ENCODE measurements around the gene NUP37. TPM values are rescaled to one million over a fixed set of nuclear protein-coding genes. Genes with fewer than 3 reads are reported as not detected.

NUP37 gene
- total and polyA plus RNA-seq, 2 of the 13 experiments (the other 11 are each of a cell fraction or from before 2014, with no cell fraction given) = 50.6 to 80.1 TPM

GRCh38 chr12:102043928-102044327, 76.0 kb downstream of the NUP37 start:
- Histone ChIP-seq H2AFZ (ENCODE audit: low read length) (no peak overlapping the region), H3K9ac (ENCODE audit: insufficient read depth, low read depth, low read length) (no peak overlapping the region), H3K4me1 (ENCODE audit: insufficient read depth, low read length) (no peaks in the 10 kb centered on the region), H3K36me3 (replicated peaks in 1 of 2; ENCODE audit: control insufficient read depth in 1 of 2, insufficient read depth in 2 of 2, low read length in 2 of 2) (peaks cover 3 to 7% of the 10 kb centered on the region in 2 experiments; a peak in 4 of 5 replicates), H4K20me1 (ENCODE audit: insufficient read depth, low read length) (no peaks in the 10 kb centered on the region), H3K27me3 (ENCODE audit: control insufficient read depth in 1 of 2, insufficient read depth in 2 of 2, low read length in 2 of 2) (no peaks in the 10 kb centered on the region), H3K9me3 (ENCODE audit: low read length) (no peaks in the 10 kb centered on the region), H3K4me2 (ENCODE audit: low read depth, low read length) (no peak overlapping the region), H3K27ac (ENCODE audit: extremely low read length, insufficient read depth, low read length) (no peak overlapping the region), H3K79me2 (ENCODE audit: insufficient read depth, low read length) (no peaks in the 10 kb centered on the region), H3K4me3 (replicated peaks in 1 of 3; ENCODE audit: insufficient read depth in 1 of 3, low read depth in 2 of 3, low read length in 3 of 3) (no peak overlapping the region)
- no TSS peak for BruUV-seq (replicated peaks)
- intact Hi-C loops (cut with micrococcal nuclease; ENCODE audit: unreplicated experiment) (no loop called here), in situ Hi-C loops (cut with HindIII; ENCODE audit: extremely low pct_ligation_motif_present, low pct_unique_long_range_greater_than_20kb) (no loop called here)
- WGBS (ENCODE audit: low lambda C conversion rate) = 95% methylated on average over 1 of the region's 1 CpG
- no peak for FAIRE-seq
- no peak for DNase-seq (ENCODE audit: low spot score)
- ATAC-seq = no peak
- ChIA-PET CTCF (ENCODE audit: low intra/inter-chr PET ratio, low total read pairs) (no interaction called here), POLR2A (no interaction called here)
- TF ChIP-seq PAWR (CRISPR knock-in tag; IDR thresholded peaks at IDR 0.05; ENCODE audit: borderline replicate concordance) (no peak), NCOA2 (CRISPR knock-in tag; IDR thresholded peaks at IDR 0.05) (no peak), RNF2 (conservative IDR thresholded peaks at IDR 0.05; ENCODE audit: low read depth) (no peak), HDAC2 (CRISPR knock-in tag; IDR thresholded peaks at IDR 0.05) (no peak), HMG20B (CRISPR knock-in tag; conservative IDR thresholded peaks at IDR 0.05) (no peak), JUN (CRISPR knock-in tag; IDR thresholded peaks at IDR 0.05) (no peak), JUNB (CRISPR knock-in tag; IDR thresholded peaks at IDR 0.05; ENCODE audit: borderline replicate concordance) (no peak), SMARCE1 (IDR thresholded peaks at IDR 0.05; ENCODE audit: borderline replicate concordance) (no peak), ZNF296 (CRISPR knock-in tag; conservative IDR thresholded peaks at IDR 0.05) (no peak), HNRNPK (IDR thresholded peaks at IDR 0.05; ENCODE audit: low read depth, low read length, poor library complexity, severe bottlenecking) (no peak), ASH2L (IDR thresholded peaks at IDR 0.05; ENCODE audit: insufficient read length, low read depth, low read length) (no peak), ZNF749 (CRISPR knock-in tag; IDR thresholded peaks at IDR 0.05; ENCODE audit: borderline replicate concordance) (no peak), SAFB2 (CRISPR knock-in tag; IDR thresholded peaks at IDR 0.05; ENCODE audit: borderline replicate concordance, low read depth) (no peak), ZNF501 (CRISPR knock-in tag; IDR thresholded peaks at IDR 0.05) (no peak)
